K562 (cell line): ENCODE measurements around the gene PTPRE. TPM values are rescaled to one million over a fixed set of nuclear protein-coding genes. Genes with fewer than 3 reads are reported as not detected.

Experiments used
- ATAC-seq: fragments of 200-7000 bp; cut with Tn5 transposase; 3 replicates; pipeline ENCODE4 v1.9.1; 2020; ENCODE audit warnings: moderate library complexity
- BruUV-seq: library from RNA; stranded (reverse); fragments of 400-500 nt; replicated peaks from 2 replicates; lab custom pipeline; 2021; lab: Mats Ljungman, UMichigan
- CTCF ChIA-PET: fragments of 300-600 bp; formaldehyde crosslinking; extraction: SDS; loops from one replicate; lab custom pipeline; 2021; ENCODE audit warnings: low intra/inter-chr PET ratio; lab: Yijun Ruan, JAX
- POLR2A ChIA-PET: fragments of 300-600, 350-650 bp; sonication (Branson Sonifier 250); formaldehyde crosslinking; extraction: SDS; loops from one replicate; lab custom pipeline; 2021; ENCODE audit warnings: antibody characterized with exemption, inconsistent platforms; lab: Yijun Ruan, JAX
- DNase-seq, 4 experiments: peaks; one replicate each; pipeline versions ENCODE4 v3.0.0 to v3.0.0-alpha.2; 2011 to 2018; ENCODE audit warnings: low spot score in 3 of 4, mixed read lengths in 3 of 4; ENCODE audit errors: extremely low read depth in 1 of 4
- FAIRE-seq: peaks from 2 replicates; lab custom pipeline; 2011; peaks lifted over from hg19 to GRCh38; lab: Jason Lieb, UNC
- H2AFZ ChIP-seq: 2 replicates; pipeline ENCODE4 v1.6.0; 2011; ENCODE audit warnings: low read depth, low read length, control low read depth, inconsistent platforms
- H3K27ac ChIP-seq: fragments of 200-600 bp; 3 replicates; pipeline ENCODE4 v1.8.0; 2011; ENCODE audit warnings: low read depth, mild to moderate bottlenecking, control low read depth, inconsistent platforms, low read length, moderate library complexity, mixed read lengths; ENCODE audit errors: extremely low read depth
- H3K27me3 ChIP-seq, 2 experiments: fragments of 300-600 bp in 1 of 2; 2 replicates in 1 of 2; 3 replicates in 1 of 2; pipeline versions ENCODE4 v1.6.0 to v1.8.0; 2011; ENCODE audit warnings: inconsistent platforms in 2 of 2, low read length in 2 of 2, mild to moderate bottlenecking in 1 of 2, mixed read lengths in 1 of 2, moderate library complexity in 1 of 2; ENCODE audit not compliant: control insufficient read depth in 2 of 2, insufficient read depth in 2 of 2
- H3K36me3 ChIP-seq: fragments of 300-600 bp; 3 replicates; pipeline ENCODE4 v1.8.0; 2011; ENCODE audit warnings: mild to moderate bottlenecking, low read length, inconsistent platforms; ENCODE audit not compliant: control insufficient read depth, insufficient read depth
- H3K4me1 ChIP-seq, 2 experiments: fragments of 200-600 bp in 1 of 2; replicated peaks in 1 of 2; 2 replicates in 1 of 2; 3 replicates in 1 of 2; pipeline versions ENCODE4 v1.5.1 to v1.8.0; 2011; ENCODE audit warnings: inconsistent platforms in 2 of 2, low read length in 2 of 2, mild to moderate bottlenecking in 1 of 2, mixed read lengths in 1 of 2, moderate library complexity in 1 of 2; ENCODE audit not compliant: control insufficient read depth in 2 of 2, insufficient read depth in 2 of 2
- H3K4me2 ChIP-seq: 2 replicates; pipeline ENCODE4 v1.6.1; 2011; ENCODE audit warnings: low read length, control low read depth, inconsistent platforms, mixed read lengths; ENCODE audit not compliant: insufficient read depth
- H3K4me3 ChIP-seq: fragments of 200-600 bp; sonication (generic), shearing (Covaris generic); 2 replicates; pipeline ENCODE4 v1.5.1; 2016; ENCODE audit warnings: control low read depth, inconsistent platforms
- H3K79me2 ChIP-seq: fragments of 200-600 bp; 3 replicates; pipeline ENCODE4 v1.8.0; 2011; ENCODE audit warnings: low read length, inconsistent platforms; ENCODE audit not compliant: control insufficient read depth, insufficient read depth
- H3K9ac ChIP-seq, 2 experiments: 2 replicates each; pipeline versions ENCODE4 v1.6.0 to v1.6.1; 2011; ENCODE audit warnings: low read depth in 2 of 2, low read length in 2 of 2, control low read depth in 1 of 2, inconsistent platforms in 1 of 2, mild to moderate bottlenecking in 1 of 2, mixed read lengths in 1 of 2; ENCODE audit not compliant: insufficient read depth in 1 of 2
- H3K9me1 ChIP-seq: one replicate; pipeline ENCODE4 v1.6.0; 2011; ENCODE audit warnings: inconsistent platforms, mild to moderate bottlenecking, low read length, moderate library complexity; ENCODE audit not compliant: control insufficient read depth, insufficient read depth
- H3K9me3 ChIP-seq: replicated peaks from 2 replicates; pipeline ENCODE4 v1.5.1; 2011; ENCODE audit warnings: low read depth, low read length, inconsistent platforms; ENCODE audit not compliant: control insufficient read depth, insufficient read depth
- H4K20me1 ChIP-seq: replicated peaks from 2 replicates; pipeline ENCODE4 v1.6.1; 2011; ENCODE audit warnings: low read length, inconsistent platforms, mixed read lengths; ENCODE audit not compliant: control insufficient read depth, insufficient read depth
- CBFA2T3 ChIP-seq: fragments of 450-650 bp; IDR thresholded peaks from 2 replicates; pipeline ENCODE4 v1.6.1; 2017
- EHMT2 ChIP-seq: fragments of 450-650 bp; IDR thresholded peaks from 2 replicates; pipeline ENCODE4 v1.6.1; 2018; ENCODE audit warnings: antibody characterized with exemption
- RUNX1 ChIP-seq: sonication (generic); IDR thresholded peaks from 2 replicates; pipeline ENCODE4 v1.6.1; 2016; ENCODE audit warnings: antibody characterized with exemption, low read depth
- TCF7L2 ChIP-seq: fragments of 150-350 bp; IDR thresholded peaks from 2 replicates; pipeline ENCODE4 v1.6.1; 2016; ENCODE audit warnings: low read depth, mild to moderate bottlenecking, low read length, moderate library complexity
- ZFP30 ChIP-seq: fragments of 250-450 bp; sonication (Bioruptor Pico); IDR thresholded peaks from 2 replicates; pipeline ENCODE4 v1.8.0; 2022; ENCODE audit warnings: moderate library complexity, mild to moderate bottlenecking, inconsistent platforms, borderline replicate concordance
- WGBS: fragments of 100-300 bp; shearing (Covaris generic); methylation state at CpG from one replicate; pipeline ENCODE4 v1.1.6; 2016; ENCODE audit warnings: low coverage, mixed read lengths; ENCODE audit not compliant: insufficient coverage; ENCODE audit errors: missing lambda C conversion rate; 5-methylcytosine and 5-hydroxymethylcytosine counted together
- in situ Hi-C: fragments of 300-500 bp; cut with MboI; formaldehyde crosslinking; loops from 4 replicates; pipeline ENCODE4 v1.15.0; 2018; ENCODE audit warnings: inconsistent platforms, mixed read lengths
- intact Hi-C: fragments of 100-400 bp; cut with micrococcal nuclease; formaldehyde crosslinking; loops from 2 replicates; pipeline ENCODE4 v1.14.2; 2022
- polyA plus RNA-seq, 8 experiments: library from polyadenylated mRNA; depleted of rRNA in 4 of 8; stranded (reverse) in 5 of 8; unstranded in 3 of 8; fragments of >200 nt; fragmentation: Nextera tagmentation in 2 of 8; fragmentation: Illumina TruSeq in 1 of 8; extraction: Ambion mirVana in 2 of 8; extraction: Trizol in 1 of 8; gene quantifications; 2 replicates each; pipeline versions ENCODE4 v1.2.1 to v1.2.3, GENCODE V29; 2011 to 2014; ENCODE audit warnings: inconsistent platforms in 1 of 8, missing spikeins in 1 of 8
- total RNA-seq, 7 experiments: library from RNA; depleted of rRNA in 6 of 7; stranded (reverse); fragments of >200 nt in 6 of 7; fragmentation: Illumina TruSeq in 2 of 7; extraction: Trizol in 2 of 7; gene quantifications; 2 replicates each; pipeline versions ENCODE4 v1.2.1 to v1.2.3, GENCODE V29; 2011 to 2021; ENCODE audit warnings: low replicate concordance in 1 of 7
- TF ChIP-seq, protein P1 (sequence below): sonication (generic); formaldehyde crosslinking; IDR thresholded peaks from 2 replicates; pipeline ENCODE4 v1.8.0; 2023; ENCODE audit warnings: missing genetic modification reagents, mild to moderate bottlenecking, borderline replicate concordance
- TF ChIP-seq, protein P2 (sequence below): sonication (generic); formaldehyde crosslinking; IDR thresholded peaks from 2 replicates; pipeline ENCODE4 v1.8.0; 2022; ENCODE audit warnings: mild to moderate bottlenecking, low read depth, missing genetic modification reagents
- TF ChIP-seq, protein P3 (sequence below): fragments of 250-450 bp; sonication (Bioruptor Pico); IDR thresholded peaks from 2 replicates; pipeline ENCODE4 v1.4.0; 2020; ENCODE audit warnings: mild to moderate bottlenecking

The PTPRE gene
- total and polyA plus RNA-seq, 9 of the 15 experiments (the other 6 are each of a cell fraction or from before 2014, with no cell fraction given), result 0.01 to 0.13 (median 0.04) TPM; not detected in 4

GRCh38 chr10:127905848-127906261 is 1.0 kb upstream of the PTPRE start:
- Histone ChIP-seq H2AFZ (no peak overlapping the region), H3K4me1 (peaks cover 0 to 5% of the 10 kb centered on the region in 2 experiments; a peak in 1 of 5 replicates), H3K9me1 (no peaks in the 10 kb centered on the region), H3K4me3 (no peak overlapping the region), H3K27ac (no peak overlapping the region), H3K4me2 (no peak overlapping the region), H3K9me3 (no peaks in the 10 kb centered on the region), H3K36me3 (no peaks in the 10 kb centered on the region), H3K9ac (no peak overlapping the region), H3K27me3 (no peaks in the 10 kb centered on the region; a peak in 1 of 5 replicates), H4K20me1 (no peaks in the 10 kb centered on the region), H3K79me2 (no peaks in the 10 kb centered on the region)
- intact Hi-C loops, result no loop called here
- no peak for FAIRE-seq
- WGBS, result 0% methylated on average over 5 of the region's 10 CpGs
- no TSS peak for BruUV-seq
- POLR2A ChIA-PET, result interaction anchor here (1.0 kb wide), 1 partner anchor 26 kb away, joined by 3 read pairs; no protein-coding TSS in a partner anchor
- ATAC-seq, result no peak
- DNase-seq, result no peak
- CTCF ChIA-PET, result no interaction called here
- in situ Hi-C loops, result no loop called here
- no peak for TF ChIP-seq CBFA2T3
- no peak for TF ChIP-seq RUNX1
- TF ChIP-seq, protein P1, sequence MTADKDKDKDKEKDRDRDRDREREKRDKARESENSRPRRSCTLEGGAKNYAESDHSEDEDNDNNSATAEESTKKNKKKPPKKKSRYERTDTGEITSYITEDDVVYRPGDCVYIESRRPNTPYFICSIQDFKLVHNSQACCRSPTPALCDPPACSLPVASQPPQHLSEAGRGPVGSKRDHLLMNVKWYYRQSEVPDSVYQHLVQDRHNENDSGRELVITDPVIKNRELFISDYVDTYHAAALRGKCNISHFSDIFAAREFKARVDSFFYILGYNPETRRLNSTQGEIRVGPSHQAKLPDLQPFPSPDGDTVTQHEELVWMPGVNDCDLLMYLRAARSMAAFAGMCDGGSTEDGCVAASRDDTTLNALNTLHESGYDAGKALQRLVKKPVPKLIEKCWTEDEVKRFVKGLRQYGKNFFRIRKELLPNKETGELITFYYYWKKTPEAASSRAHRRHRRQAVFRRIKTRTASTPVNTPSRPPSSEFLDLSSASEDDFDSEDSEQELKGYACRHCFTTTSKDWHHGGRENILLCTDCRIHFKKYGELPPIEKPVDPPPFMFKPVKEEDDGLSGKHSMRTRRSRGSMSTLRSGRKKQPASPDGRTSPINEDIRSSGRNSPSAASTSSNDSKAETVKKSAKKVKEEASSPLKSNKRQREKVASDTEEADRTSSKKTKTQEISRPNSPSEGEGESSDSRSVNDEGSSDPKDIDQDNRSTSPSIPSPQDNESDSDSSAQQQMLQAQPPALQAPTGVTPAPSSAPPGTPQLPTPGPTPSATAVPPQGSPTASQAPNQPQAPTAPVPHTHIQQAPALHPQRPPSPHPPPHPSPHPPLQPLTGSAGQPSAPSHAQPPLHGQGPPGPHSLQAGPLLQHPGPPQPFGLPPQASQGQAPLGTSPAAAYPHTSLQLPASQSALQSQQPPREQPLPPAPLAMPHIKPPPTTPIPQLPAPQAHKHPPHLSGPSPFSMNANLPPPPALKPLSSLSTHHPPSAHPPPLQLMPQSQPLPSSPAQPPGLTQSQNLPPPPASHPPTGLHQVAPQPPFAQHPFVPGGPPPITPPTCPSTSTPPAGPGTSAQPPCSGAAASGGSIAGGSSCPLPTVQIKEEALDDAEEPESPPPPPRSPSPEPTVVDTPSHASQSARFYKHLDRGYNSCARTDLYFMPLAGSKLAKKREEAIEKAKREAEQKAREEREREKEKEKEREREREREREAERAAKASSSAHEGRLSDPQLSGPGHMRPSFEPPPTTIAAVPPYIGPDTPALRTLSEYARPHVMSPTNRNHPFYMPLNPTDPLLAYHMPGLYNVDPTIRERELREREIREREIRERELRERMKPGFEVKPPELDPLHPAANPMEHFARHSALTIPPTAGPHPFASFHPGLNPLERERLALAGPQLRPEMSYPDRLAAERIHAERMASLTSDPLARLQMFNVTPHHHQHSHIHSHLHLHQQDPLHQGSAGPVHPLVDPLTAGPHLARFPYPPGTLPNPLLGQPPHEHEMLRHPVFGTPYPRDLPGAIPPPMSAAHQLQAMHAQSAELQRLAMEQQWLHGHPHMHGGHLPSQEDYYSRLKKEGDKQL, result no peak
- TF ChIP-seq, protein P2, sequence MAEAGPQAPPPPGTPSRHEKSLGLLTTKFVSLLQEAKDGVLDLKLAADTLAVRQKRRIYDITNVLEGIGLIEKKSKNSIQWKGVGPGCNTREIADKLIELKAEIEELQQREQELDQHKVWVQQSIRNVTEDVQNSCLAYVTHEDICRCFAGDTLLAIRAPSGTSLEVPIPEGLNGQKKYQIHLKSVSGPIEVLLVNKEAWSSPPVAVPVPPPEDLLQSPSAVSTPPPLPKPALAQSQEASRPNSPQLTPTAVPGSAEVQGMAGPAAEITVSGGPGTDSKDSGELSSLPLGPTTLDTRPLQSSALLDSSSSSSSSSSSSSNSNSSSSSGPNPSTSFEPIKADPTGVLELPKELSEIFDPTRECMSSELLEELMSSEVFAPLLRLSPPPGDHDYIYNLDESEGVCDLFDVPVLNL (CRISPR knock-in tag), result no peak
- TF ChIP-seq EHMT2, result no peak
- TF ChIP-seq ZFP30 (CRISPR knock-in tag), result no peak
- TF ChIP-seq TCF7L2, result no peak
- TF ChIP-seq, protein P3, sequence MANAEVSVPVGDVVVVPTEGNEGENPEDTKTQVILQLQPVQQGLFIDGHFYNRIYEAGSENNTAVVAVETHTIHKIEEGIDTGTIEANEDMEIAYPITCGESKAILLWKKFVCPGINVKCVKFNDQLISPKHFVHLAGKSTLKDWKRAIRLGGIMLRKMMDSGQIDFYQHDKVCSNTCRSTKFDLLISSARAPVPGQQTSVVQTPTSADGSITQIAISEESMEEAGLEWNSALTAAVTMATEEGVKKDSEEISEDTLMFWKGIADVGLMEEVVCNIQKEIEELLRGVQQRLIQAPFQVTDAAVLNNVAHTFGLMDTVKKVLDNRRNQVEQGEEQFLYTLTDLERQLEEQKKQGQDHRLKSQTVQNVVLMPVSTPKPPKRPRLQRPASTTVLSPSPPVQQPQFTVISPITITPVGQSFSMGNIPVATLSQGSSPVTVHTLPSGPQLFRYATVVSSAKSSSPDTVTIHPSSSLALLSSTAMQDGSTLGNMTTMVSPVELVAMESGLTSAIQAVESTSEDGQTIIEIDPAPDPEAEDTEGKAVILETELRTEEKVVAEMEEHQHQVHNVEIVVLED (CRISPR knock-in tag), result no peak
